Breast epithelium (tissue), 4 donors: ENCODE results near the gene MIER2. TPM values are rescaled to one million over a fixed set of nuclear protein-coding genes. Genes with fewer than 3 reads are reported as not detected.

Source experiments
- DNase-seq, 2 donors: peaks; one replicate each; pipeline ENCODE4 v3.0.0-alpha.2; 2019; ENCODE audit warnings: low spot score in 2 of 2
- H3K27ac ChIP-seq, 2 donors: fragments of 200-600 bp; sonication (generic) in 1 of 2; one replicate each; pipeline ENCODE4 v1.5.1; 2016 to 2019; ENCODE audit warnings: mild to moderate bottlenecking in 1 of 2
- H3K27me3 ChIP-seq, 2 donors: fragments of 200-600 bp; sonication (generic) in 1 of 2; one replicate each; pipeline versions ENCODE4 v1.5.1 to v1.6.0; 2017 to 2019; ENCODE audit warnings: control low read depth in 1 of 2, mild to moderate bottlenecking in 1 of 2
- H3K36me3 ChIP-seq: fragments of 200-600 bp; one replicate; pipeline ENCODE4 v1.5.1; 2019
- H3K4me1 ChIP-seq, 2 donors: fragments of 200-600 bp; sonication (generic); one replicate each; pipeline ENCODE4 v1.5.1; 2016 to 2019; ENCODE audit warnings: control low read depth in 1 of 2
- H3K4me3 ChIP-seq, 3 donors: fragments of 200-600 bp; sonication (generic); 1 replicate in 2 of 3; 2 replicates in 1 of 3; pipeline ENCODE4 v1.5.1; 2016 to 2019; ENCODE audit warnings: mild to moderate bottlenecking in 3 of 3, moderate library complexity in 2 of 3
- H3K9me3 ChIP-seq, 2 donors: fragments of 200-600 bp; sonication (generic) in 1 of 2; one replicate each; pipeline ENCODE4 v1.5.1; 2016 to 2019; ENCODE audit warnings: control low read depth in 1 of 2
- CTCF ChIP-seq, 3 donors: fragments of 450-650 bp; IDR thresholded peaks; one replicate each; pipeline ENCODE4 v1.5.1; 2016 to 2017; ENCODE audit warnings: antibody characterized with exemption in 3 of 3, mild to moderate bottlenecking in 3 of 3, moderate library complexity in 3 of 3
- POLR2A ChIP-seq: fragments of 450-650 bp; IDR thresholded peaks from one replicate; pipeline ENCODE4 v1.6.1; 2016; ENCODE audit warnings: antibody characterized with exemption, mild to moderate bottlenecking, moderate library complexity
- POLR2AphosphoS5 ChIP-seq, 3 donors: sonication (generic); formaldehyde crosslinking; IDR thresholded peaks; one replicate each; pipeline ENCODE4 v1.6.1; 2017; ENCODE audit warnings: antibody characterized with exemption in 3 of 3
- intact Hi-C: fragments of 100-400 bp; cut with DNase I; formaldehyde crosslinking; loops from one replicate; pipeline ENCODE4 v1.15.1; 2023; ENCODE audit warnings: low total_unique reads
- total RNA-seq, 3 donors: library from RNA; depleted of rRNA; stranded (reverse); fragments of >200 nt; gene quantifications; one replicate each; pipeline ENCODE4 v1.1.0, GENCODE V29; 2016

MIER2 gene
- total RNA-seq, 3 donors from 2014 or later, result 5.4 to 17.0 (median 12.8) TPM

- peaks cover 0 to 14% of the 10 kb centered on the region in 2 donors for H3K27me3 ChIP-seq
- intact Hi-C loops, result no loop called here
- no peak for TF ChIP-seq POLR2A
- TF ChIP-seq CTCF (IDR thresholded peaks at IDR 0.05), result no peak
- no peak for TF ChIP-seq POLR2AphosphoS5 (IDR thresholded peaks at IDR 0.05)
- no peaks in the 10 kb centered on the region for H3K9me3 ChIP-seq
- no peak for DNase-seq
- H3K36me3 ChIP-seq, result no peaks in the 10 kb centered on the region
- H3K4me3 ChIP-seq, result no peak overlapping the region
- H3K27ac ChIP-seq, result no peak overlapping the region
- peaks cover 0 to 12% of the 10 kb centered on the region in 2 donors for H3K4me1 ChIP-seq
Observed at GRCh38 chr19:371501-372168, 27.0 kb upstream of the MIER2 start.

GRCh38 chr19:370641-371330 is 26.2 kb upstream of the MIER2 start:
- H3K27ac ChIP-seq, result no peak overlapping the region
- peaks cover 0 to 12% of the 10 kb centered on the region in 2 donors for H3K4me1 ChIP-seq
- H3K27me3 ChIP-seq, result peaks cover 0 to 14% of the 10 kb centered on the region in 2 donors
- no peak for DNase-seq
- TF ChIP-seq POLR2A (no peak), CTCF (IDR thresholded peaks at IDR 0.05) (no peak), POLR2AphosphoS5 (IDR thresholded peaks at IDR 0.05) (no peak)
- H3K4me3 ChIP-seq, result no peak overlapping the region
- no peaks in the 10 kb centered on the region for H3K36me3 ChIP-seq
- no peaks in the 10 kb centered on the region for H3K9me3 ChIP-seq
- intact Hi-C loops, result no loop called here

- intact Hi-C loops, result no loop called here
- Histone ChIP-seq H3K9me3 (no peaks in the 10 kb centered on the region), H3K36me3 (no peaks in the 10 kb centered on the region), H3K4me1 (peaks cover 0 to 12% of the 10 kb centered on the region in 2 donors), H3K4me3 (no peak overlapping the region), H3K27me3 (peaks cover 0 to 12% of the 10 kb centered on the region in 2 donors), H3K27ac (no peak overlapping the region)
- TF ChIP-seq POLR2A (no peak), POLR2AphosphoS5 (IDR thresholded peaks at IDR 0.05) (no peak), CTCF (IDR thresholded peaks at IDR 0.05) (no peak)
- DNase-seq, result no peak
Observed at GRCh38 chr19:369876-370275, 25.3 kb upstream of the MIER2 start.

- Histone ChIP-seq H3K4me1 (peaks cover 0 to 12% of the 10 kb centered on the region in 2 donors), H3K27me3 (peaks cover 0 to 10% of the 10 kb centered on the region in 2 donors), H3K36me3 (no peaks in the 10 kb centered on the region), H3K4me3 (no peak overlapping the region), H3K27ac (no peak overlapping the region), H3K9me3 (no peaks in the 10 kb centered on the region)
- no peak for DNase-seq
- no peak for TF ChIP-seq POLR2A
- TF ChIP-seq POLR2AphosphoS5 (IDR thresholded peaks at IDR 0.05), result no peak
- intact Hi-C loops, result no loop called here
Observed at GRCh38 chr19:369256-369655, 24.7 kb upstream of the MIER2 start.

- no peak overlapping the region for H3K27ac ChIP-seq
- H3K4me1 ChIP-seq, result peaks cover 0 to 7% of the 10 kb centered on the region in 2 donors
- no peaks in the 10 kb centered on the region for H3K36me3 ChIP-seq
- intact Hi-C loops, result no loop called here
- no peak for DNase-seq
- no peak for TF ChIP-seq CTCF (IDR thresholded peaks at IDR 0.05)
- no peak for TF ChIP-seq POLR2AphosphoS5 (IDR thresholded peaks at IDR 0.05)
- TF ChIP-seq POLR2A, result no peak
- peaks cover 0 to 4% of the 10 kb centered on the region in 2 donors for H3K27me3 ChIP-seq
- no peaks in the 10 kb centered on the region for H3K9me3 ChIP-seq
- no peak overlapping the region for H3K4me3 ChIP-seq
Observed at GRCh38 chr19:368630-369024, 24.0 kb upstream of the MIER2 start.
